Gastroesophageal sphincter (tissue), 4 donors: ENCODE results near the gene RDH16. TPM values are rescaled to one million over a fixed set of nuclear protein-coding genes. Genes with fewer than 3 reads are reported as not detected.

Experiments
- ATAC-seq: fragments of 150-250 bp; one replicate; pipeline ENCODE4 v1.9.1; 2016; ENCODE audit warnings: mild to moderate bottlenecking, moderate library complexity
- H3K27ac ChIP-seq, 4 donors: fragments of 200-600 bp; sonication (generic) in 3 of 4; 1 replicate in 3 of 4; 2 replicates in 1 of 4; pipeline ENCODE4 v1.5.1; 2016 to 2019
- H3K27me3 ChIP-seq: fragments of 200-600 bp; sonication (generic); one replicate; pipeline ENCODE4 v1.5.1; 2019
- H3K36me3 ChIP-seq, 2 donors: fragments of 200-600 bp; sonication (generic); one replicate each; pipeline ENCODE4 v1.5.1; 2019; ENCODE audit warnings: control low read depth in 1 of 2
- H3K4me1 ChIP-seq, 3 donors: fragments of 200-600 bp; sonication (generic); 1 replicate in 2 of 3; 2 replicates in 1 of 3; pipeline ENCODE4 v1.5.1; 2016 to 2019; ENCODE audit warnings: control low read depth in 2 of 3
- H3K4me3 ChIP-seq, 2 donors: fragments of 200-600 bp; sonication (generic); one replicate each; pipeline ENCODE4 v1.5.1; 2019; ENCODE audit warnings: mild to moderate bottlenecking in 1 of 2, moderate library complexity in 1 of 2
- H3K9me3 ChIP-seq, 3 donors: fragments of 200-600 bp; sonication (generic); one replicate each; pipeline ENCODE4 v1.5.1; 2017 to 2019; ENCODE audit warnings: control low read depth in 2 of 3
- EP300 ChIP-seq: sonication (generic); formaldehyde crosslinking; IDR thresholded peaks from one replicate; pipeline ENCODE4 v1.6.1; 2017; ENCODE audit warnings: antibody characterized with exemption, mild to moderate bottlenecking
- POLR2A ChIP-seq, 2 donors: fragments of 450-650 bp; IDR thresholded peaks; one replicate each; pipeline ENCODE4 v1.6.1; 2017; ENCODE audit warnings: antibody characterized with exemption in 2 of 2, mild to moderate bottlenecking in 2 of 2, moderate library complexity in 1 of 2
- POLR2AphosphoS5 ChIP-seq: sonication (generic); formaldehyde crosslinking; IDR thresholded peaks from one replicate; pipeline ENCODE4 v1.6.1; 2017; ENCODE audit warnings: antibody characterized with exemption
- WGBS, 2 donors: methylation state at CpG; one replicate each; pipeline ENCODE4 v1.1.5; 2018; ENCODE audit warnings: low coverage in 1 of 2; 5-methylcytosine and 5-hydroxymethylcytosine counted together
- total RNA-seq, 4 donors: library from RNA; depleted of rRNA; stranded (reverse); fragments of >200 nt; gene quantifications; one replicate each; pipeline ENCODE4 v1.1.0, GENCODE V29; 2016
- TF ChIP-seq, protein P1 (sequence below), 4 experiments: fragments of 200-600 bp in 2 of 4; fragments of 450-650 bp in 2 of 4; sonication (generic) in 1 of 4; IDR thresholded peaks; one replicate each; pipeline ENCODE4 v1.5.1; 2017 to 2019; ENCODE audit warnings: antibody characterized with exemption in 4 of 4, mild to moderate bottlenecking in 2 of 4, moderate library complexity in 2 of 4

The RDH16 gene
- total RNA-seq, 4 donors from 2014 or later, result 0.22 to 0.81 (median 0.27) TPM; not detected in 1

DNA sequence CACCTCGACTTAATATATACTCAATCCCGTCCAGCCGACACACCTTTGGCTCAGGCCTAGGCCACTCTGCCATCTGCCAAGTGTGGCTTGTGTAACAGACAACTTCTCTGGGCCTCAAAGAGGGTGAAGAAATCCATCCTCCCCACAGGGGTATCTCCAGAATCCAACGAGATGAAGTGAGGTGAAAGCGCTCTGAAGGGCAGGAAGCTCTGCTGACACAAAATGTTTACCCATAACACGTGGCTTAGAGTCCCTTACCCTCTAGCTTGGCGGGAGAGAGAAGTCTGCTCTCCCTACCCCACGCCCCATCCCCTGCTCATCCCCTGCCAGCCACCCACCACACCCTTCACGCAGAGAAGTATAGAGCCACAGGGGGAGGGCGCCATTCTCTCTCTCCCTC lies 35.9 kb upstream of the RDH16 start:
- H3K27ac ChIP-seq, result no peak overlapping the region
- no peak for ATAC-seq
- H3K9me3 ChIP-seq, result no peaks in the 10 kb centered on the region
- H3K4me1 ChIP-seq, result no peaks in the 10 kb centered on the region
- no peaks in the 10 kb centered on the region for H3K27me3 ChIP-seq
- peaks cover 0 to 32% of the 10 kb centered on the region in 2 donors for H3K36me3 ChIP-seq
- no peak for TF ChIP-seq POLR2AphosphoS5
- no peak for TF ChIP-seq EP300
- TF ChIP-seq, protein P1, sequence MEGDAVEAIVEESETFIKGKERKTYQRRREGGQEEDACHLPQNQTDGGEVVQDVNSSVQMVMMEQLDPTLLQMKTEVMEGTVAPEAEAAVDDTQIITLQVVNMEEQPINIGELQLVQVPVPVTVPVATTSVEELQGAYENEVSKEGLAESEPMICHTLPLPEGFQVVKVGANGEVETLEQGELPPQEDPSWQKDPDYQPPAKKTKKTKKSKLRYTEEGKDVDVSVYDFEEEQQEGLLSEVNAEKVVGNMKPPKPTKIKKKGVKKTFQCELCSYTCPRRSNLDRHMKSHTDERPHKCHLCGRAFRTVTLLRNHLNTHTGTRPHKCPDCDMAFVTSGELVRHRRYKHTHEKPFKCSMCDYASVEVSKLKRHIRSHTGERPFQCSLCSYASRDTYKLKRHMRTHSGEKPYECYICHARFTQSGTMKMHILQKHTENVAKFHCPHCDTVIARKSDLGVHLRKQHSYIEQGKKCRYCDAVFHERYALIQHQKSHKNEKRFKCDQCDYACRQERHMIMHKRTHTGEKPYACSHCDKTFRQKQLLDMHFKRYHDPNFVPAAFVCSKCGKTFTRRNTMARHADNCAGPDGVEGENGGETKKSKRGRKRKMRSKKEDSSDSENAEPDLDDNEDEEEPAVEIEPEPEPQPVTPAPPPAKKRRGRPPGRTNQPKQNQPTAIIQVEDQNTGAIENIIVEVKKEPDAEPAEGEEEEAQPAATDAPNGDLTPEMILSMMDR (IDR thresholded peaks at IDR 0.05), result no peak
- TF ChIP-seq POLR2A (IDR thresholded peaks at IDR 0.05), result no peak
- 72 to 81% methylated on average over 4 to 9 of the region's 10 CpGs for WGBS, 2 donors
- no peak overlapping the region for H3K4me3 ChIP-seq

DNA sequence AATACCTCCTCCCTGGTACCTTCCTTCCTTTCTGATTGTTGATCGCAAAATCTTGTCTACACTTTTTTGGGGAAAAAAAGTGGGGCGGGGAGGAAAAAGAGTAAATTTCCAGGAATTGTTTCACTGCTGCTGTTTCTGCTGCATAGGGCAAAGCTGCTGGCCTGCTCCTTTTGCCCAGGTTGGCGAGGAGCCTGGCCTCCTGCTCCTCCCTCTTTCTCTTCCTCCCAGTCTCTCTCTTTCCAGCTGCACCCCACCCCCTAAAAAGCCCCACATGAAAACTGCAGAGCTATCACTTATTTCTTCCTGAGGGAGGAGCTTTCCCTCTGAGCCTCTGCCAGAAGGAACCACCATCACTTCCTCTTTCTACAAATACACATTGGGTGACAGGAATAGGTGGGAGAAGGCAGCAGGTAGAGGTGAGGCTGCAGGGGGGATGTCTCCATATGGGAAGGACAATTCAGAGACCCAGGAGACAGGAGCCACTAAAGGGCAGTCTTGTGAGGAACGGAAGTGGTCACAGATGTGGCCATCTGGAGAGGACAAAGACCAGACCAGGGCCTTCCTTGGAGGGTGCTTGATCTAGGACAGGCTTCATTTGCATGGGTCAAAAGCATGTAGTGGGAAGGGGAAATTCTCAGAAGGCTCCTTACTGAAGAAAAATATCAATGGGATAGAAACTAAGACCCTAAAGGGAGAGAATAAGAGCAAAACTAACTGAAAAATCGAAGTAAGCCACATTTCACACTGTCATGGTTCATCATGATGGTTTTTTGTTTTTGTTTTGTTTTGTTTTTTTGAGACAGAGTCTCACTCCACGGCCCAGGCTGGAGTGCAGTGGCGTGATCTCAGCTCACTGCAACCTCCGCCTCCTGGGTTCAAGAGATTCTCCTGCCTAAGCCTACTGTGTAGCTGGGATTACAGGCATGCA lies 34.2 kb upstream of the RDH16 start:
- Histone ChIP-seq H3K27me3 (no peaks in the 10 kb centered on the region), H3K4me1 (peaks cover 0 to 10% (median 0%) of the 10 kb centered on the region in 3 donors), H3K9me3 (no peaks in the 10 kb centered on the region), H3K4me3 (no peak overlapping the region), H3K27ac (peak overlapping the region in 3 of 4 donors; percentile 24 to 41 (median 30)), H3K36me3 (peaks cover 0 to 15% of the 10 kb centered on the region in 2 donors)
- WGBS, 2 donors, result 44 to 72% methylated on average over 2 to 8 of the region's 8 CpGs
- peak; percentile 61 for ATAC-seq
- TF ChIP-seq POLR2AphosphoS5 (no peak), EP300 (no peak), POLR2A (IDR thresholded peaks at IDR 0.05) (no peak)
- TF ChIP-seq, protein P1 (IDR thresholded peaks at IDR 0.05), result no peak

GRCh38 chr12:56990648-56991318 lies 33.4 kb upstream of the RDH16 start:
- TF ChIP-seq, protein P1 (IDR thresholded peaks at IDR 0.05), result no peak
- TF ChIP-seq POLR2A (IDR thresholded peaks at IDR 0.05) (no peak), POLR2AphosphoS5 (no peak), EP300 (no peak)
- WGBS, 2 donors, result 50 to 65% methylated on average over 4 to 5 of the region's 7 CpGs
- Histone ChIP-seq H3K9me3 (no peaks in the 10 kb centered on the region), H3K36me3 (peaks cover 0 to 8% of the 10 kb centered on the region in 2 donors), H3K27ac (peak overlapping the region in 2 of 4 donors; percentile 21 to 41), H3K4me1 (peaks cover 0 to 10% (median 0%) of the 10 kb centered on the region in 3 donors), H3K27me3 (no peaks in the 10 kb centered on the region), H3K4me3 (no peak overlapping the region)
- peak; percentile 14 for ATAC-seq

- 74 to 77% methylated on average over 6 to 7 of the region's 7 CpGs for WGBS, 2 donors
- no peak overlapping the region for H3K4me3 ChIP-seq
- H3K9me3 ChIP-seq, result no peaks in the 10 kb centered on the region
- peaks cover 0 to under 1% of the 10 kb centered on the region in 2 donors for H3K36me3 ChIP-seq
- H3K27ac ChIP-seq, result no peak overlapping the region
- ATAC-seq, result no peak
- H3K27me3 ChIP-seq, result no peaks in the 10 kb centered on the region
- peaks cover 0 to 10% (median 0%) of the 10 kb centered on the region in 3 donors for H3K4me1 ChIP-seq
- TF ChIP-seq POLR2AphosphoS5 (no peak), POLR2A (IDR thresholded peaks at IDR 0.05) (no peak), EP300 (no peak)
- TF ChIP-seq, protein P1 (IDR thresholded peaks at IDR 0.05), result no peak
These were observed 32.6 kb upstream of the RDH16 start for GRCh38 chr12:56989861-56990610.
